ENCODE results near the gene SULT1E1.

SULT1E1 gene, protein sequence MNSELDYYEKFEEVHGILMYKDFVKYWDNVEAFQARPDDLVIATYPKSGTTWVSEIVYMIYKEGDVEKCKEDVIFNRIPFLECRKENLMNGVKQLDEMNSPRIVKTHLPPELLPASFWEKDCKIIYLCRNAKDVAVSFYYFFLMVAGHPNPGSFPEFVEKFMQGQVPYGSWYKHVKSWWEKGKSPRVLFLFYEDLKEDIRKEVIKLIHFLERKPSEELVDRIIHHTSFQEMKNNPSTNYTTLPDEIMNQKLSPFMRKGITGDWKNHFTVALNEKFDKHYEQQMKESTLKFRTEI

DNA sequence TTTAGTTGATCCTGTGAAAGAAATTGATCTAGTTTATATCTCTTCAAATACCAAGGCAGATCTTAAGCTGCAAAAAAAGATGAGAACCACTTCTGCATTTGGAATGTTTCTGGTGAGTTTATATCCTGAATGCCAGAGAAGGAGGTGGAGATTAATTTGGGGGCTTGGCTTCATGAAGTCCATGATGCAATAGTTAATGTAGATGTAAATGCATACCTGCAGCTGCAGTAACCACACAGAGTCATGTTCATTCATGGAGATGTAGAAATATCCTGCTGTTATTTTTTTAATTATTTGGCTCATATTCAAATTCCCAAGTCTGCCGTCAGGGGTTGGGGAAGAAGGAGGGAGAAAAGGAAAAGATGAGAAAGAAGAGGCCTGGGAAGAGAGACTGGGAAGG is at the start of gene SULT1E1:
Gene SULT1E1, minus strand, starts transcription at position 94 of the 400 bp plus-strand sequence. CDS start 2,501 bp downstream, outside the sequence.
- no peak for DNase-seq (ENCODE audit: low read depth in 2 of 2)

DNA sequence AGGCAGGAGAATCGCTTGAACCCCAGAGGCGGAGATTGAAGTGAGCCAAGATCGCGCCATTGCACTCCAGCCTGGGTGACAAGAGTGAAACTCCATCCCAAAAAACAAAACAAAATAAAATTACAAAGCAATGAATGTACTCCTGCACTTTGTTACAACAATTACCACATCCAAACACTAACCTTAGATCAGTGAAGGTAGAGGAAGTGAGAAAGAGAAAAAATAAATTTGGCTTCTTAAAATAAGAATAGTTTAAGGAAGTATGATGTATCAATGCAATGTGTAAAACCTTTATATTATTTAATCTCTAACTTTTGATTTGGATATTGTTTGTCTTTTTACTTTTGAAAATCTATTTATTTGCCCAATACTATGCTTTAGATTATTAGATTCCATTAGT is 49.2 kb upstream of the SULT1E1 start:
- no peak for DNase-seq (ENCODE audit: low read depth in 2 of 2)

DNA sequence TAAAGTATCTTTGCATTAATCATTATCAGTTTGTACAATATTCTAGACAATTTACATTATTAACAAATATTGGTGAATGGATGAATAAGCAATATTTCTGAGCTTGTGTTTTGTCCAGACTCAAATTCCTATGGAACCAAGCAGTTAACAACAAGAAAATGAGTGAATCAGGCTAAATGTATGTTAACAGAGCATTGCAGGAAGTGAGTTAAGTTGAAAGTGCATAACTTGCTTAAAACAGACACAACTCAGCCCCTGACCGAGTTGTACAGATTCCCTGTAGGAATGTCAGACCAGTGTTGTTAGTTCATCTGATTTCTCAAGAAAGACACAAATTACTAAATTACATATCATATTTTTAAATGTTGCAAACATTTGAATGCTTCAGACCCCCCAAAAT is 47.2 kb upstream of the SULT1E1 start:
- no peak for DNase-seq (ENCODE audit: low read depth in 2 of 2)

- no peak for DNase-seq (ENCODE audit: low read depth in 2 of 2)
Measured at GRCh38 chr4:69896530-69897116, 36.7 kb upstream of the SULT1E1 start.

GRCh38 chr4:69894721-69895120 is 34.8 kb upstream of the SULT1E1 start:
- DNase-seq (ENCODE audit: low read depth in 2 of 2), result no peak

GRCh38 chr4:69894186-69894585 is 34.2 kb upstream of the SULT1E1 start:
- DNase-seq (ENCODE audit: low read depth in 2 of 2), result no peak

GRCh38 chr4:69888336-69888735 is 28.4 kb upstream of the SULT1E1 start:
- DNase-seq (ENCODE audit: low read depth in 2 of 2), result no peak

GRCh38 chr4:69882150-69882549 is 22.2 kb upstream of the SULT1E1 start:
- no peak for DNase-seq (ENCODE audit: low read depth in 2 of 2)

DNA sequence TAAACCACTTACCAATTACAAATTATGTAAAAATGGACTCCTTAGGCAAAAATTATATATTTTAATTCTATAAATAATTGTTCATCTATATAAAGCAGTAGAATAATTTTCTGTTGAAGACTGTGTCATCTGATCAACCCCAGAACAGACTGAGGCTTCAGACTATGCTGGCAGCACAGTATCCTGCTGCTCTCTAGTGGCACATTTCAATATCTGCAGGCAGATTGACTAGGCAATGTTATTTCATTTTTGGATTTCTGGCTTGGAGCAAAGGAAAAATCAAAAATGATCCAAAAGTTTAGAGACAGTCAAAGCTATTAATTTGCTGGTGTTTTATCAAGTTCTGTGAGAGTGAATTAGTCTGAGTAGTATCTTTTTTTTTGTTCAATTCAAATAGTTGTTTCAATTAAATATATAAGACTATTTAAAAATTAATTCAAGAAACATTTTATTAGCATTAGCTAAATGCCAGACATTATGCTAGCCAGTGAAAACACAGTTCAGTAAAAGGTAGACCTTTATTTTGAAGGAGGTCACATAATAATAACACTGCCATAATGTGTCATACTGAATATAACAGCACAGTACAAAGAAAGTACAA is 21.3 kb upstream of the SULT1E1 start:
- DNase-seq (ENCODE audit: low read depth in 2 of 2), result no peak

- DNase-seq (ENCODE audit: low read depth in 2 of 2), result no peak
Measured at GRCh38 chr4:69878250-69878649, 18.3 kb upstream of the SULT1E1 start.

DNA sequence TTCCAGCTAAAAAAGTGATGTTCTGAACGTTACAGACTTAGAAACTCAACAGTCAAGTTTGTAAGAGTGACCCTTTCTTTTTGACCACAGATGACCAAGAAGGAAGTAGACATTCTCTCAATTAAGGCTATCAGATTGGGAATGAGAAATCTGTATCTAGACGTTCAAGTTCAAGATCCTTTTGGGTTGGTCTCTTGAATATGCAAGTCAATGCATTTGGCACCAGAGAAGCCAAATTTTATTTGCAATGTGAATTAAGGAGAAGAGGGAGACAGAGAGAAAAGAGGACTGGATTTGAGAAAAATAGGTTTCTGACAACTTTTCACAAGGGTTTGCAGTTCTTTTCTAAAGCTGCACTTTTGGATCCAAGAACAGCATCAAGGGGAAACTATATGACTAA is 17.5 kb upstream of the SULT1E1 start:
- no peak for DNase-seq (ENCODE audit: low read depth in 2 of 2)

GRCh38 chr4:69876071-69876470 is 16.1 kb upstream of the SULT1E1 start:
- DNase-seq (ENCODE audit: low read depth in 2 of 2), result no peak

DNA sequence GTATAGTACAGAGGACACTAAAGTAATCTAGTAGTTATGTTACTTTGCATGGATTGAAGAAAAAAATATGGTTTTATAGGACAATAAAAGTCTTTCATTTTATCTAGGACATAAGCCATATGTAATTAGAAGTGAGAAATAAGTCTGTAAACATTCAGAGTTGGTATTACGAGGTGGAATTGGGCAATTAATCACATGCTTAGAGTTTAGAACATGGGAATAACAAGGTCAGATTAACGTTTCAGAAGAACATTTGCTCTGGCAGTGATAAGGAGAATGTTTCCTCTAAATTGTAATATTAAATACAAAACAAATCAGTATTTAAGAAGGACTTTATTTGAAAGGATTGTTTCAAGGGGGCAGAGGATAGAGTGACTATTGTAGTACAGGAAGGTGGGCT is 15.6 kb upstream of the SULT1E1 start:
- DNase-seq (ENCODE audit: low read depth in 2 of 2), result no peak

DNA sequence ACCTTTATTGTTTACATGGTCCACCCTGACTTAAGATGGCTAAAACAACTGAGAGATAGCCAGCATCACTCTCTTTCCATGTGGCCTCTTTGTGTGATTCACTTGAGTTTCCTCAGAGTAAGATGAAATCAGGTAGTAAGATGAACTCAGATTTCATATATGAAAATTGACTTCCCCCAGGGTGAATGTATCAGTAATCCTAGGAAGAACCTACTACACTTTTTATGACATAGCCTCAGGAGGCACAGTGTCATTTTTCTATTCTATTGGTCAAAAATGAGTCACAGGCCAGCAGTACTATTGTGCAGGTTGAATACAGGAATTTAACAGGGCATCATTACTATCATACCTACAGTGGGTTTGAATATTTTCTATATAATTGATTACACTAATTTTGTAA is 14.6 kb upstream of the SULT1E1 start:
- DNase-seq (ENCODE audit: low read depth in 2 of 2), result no peak

- DNase-seq (ENCODE audit: low read depth in 2 of 2), result no peak
Measured at GRCh38 chr4:69861756-69862155, 1.8 kb upstream of the SULT1E1 start.

DNA sequence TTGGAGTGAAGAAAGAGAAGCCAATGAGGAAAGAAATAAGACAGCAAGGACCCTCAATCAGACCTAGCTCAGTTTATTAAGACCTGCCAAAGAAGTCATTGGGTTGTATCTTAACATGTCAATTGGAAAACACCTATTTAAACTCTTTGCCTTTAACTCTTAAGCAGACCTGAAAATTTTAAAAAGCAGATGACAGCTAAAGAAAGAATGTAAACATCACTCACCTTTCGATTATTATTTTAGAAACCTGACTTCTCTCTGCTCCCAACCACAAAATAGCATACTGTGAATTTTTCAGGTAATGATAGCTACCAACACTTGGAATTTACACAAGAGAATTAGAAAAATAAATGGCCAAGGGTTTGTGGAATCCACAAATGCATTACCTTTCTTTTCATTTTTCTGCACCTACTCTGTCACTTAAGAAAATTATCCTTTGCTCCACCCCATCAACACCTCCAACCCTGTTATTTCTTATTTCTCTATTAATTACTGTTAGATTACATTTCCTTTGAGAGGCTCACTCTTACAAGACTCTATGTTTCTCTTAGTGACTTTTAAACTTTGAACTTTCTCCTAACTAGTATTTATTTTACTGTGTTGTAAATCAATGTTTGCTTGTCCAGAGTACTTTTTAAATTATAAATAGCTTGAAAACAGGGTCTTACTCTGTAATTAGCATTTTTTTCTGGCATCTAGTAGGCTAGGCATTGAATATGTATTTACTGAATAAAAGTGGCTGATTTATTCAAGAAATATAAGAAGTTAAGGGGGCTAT is 765 bp upstream of the SULT1E1 start:
- no peak for DNase-seq (ENCODE audit: low read depth in 2 of 2)

- DNase-seq (ENCODE audit: low read depth in 2 of 2), result no peak
Measured at GRCh38 chr4:69859140-69859685, 732 bp downstream of the SULT1E1 start.

DNA sequence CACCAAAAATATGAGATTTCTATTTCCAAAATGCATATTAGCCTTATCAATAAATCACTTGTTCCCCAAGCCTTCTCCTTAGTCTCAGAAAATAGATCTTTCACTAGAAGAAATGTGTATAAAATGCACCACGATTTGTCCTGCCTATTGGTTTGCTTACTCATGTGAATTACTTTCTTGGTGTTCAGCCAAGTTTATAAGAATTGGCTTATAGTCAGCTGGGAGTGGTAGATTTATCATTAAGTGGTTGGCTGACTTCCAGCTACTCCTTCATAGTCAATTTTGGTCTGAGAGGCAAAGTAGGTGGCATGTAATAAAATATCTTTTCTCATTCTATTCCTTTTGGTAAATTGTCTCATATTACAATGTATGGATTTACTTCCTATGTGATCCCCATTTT is 1.3 kb downstream of the SULT1E1 start:
- no peak for DNase-seq (ENCODE audit: low read depth in 2 of 2)

DNA sequence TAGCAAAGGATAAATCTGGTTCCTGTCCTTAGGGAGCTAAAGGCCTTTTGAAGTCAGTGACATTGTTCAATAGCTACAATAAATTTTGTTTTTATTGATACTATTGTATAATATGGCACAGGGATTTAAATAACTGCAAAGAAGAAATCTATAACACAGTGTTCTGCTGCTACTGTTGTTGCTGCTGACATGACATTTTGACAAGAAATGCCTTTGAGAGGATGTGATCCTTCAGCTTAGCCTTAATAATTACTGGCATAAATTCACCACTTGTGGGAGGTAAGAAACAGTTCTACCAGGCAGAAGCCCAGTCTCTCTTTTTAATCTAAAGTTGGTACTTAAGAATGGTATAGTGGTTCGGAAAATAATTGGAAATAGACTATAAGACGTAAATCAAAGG is 4.1 kb downstream of the SULT1E1 start:
- no peak for DNase-seq (ENCODE audit: low read depth in 2 of 2)

GRCh38 chr4:69849969-69850368 is 10.0 kb downstream of the SULT1E1 start:
- DNase-seq (ENCODE audit: low read depth in 2 of 2), result no peak

- no peak for DNase-seq (ENCODE audit: low read depth in 2 of 2)
Measured at GRCh38 chr4:69849297-69849696, 10.6 kb downstream of the SULT1E1 start.

- DNase-seq (ENCODE audit: low read depth in 2 of 2), result no peak
Measured at GRCh38 chr4:69848028-69848427, 11.9 kb downstream of the SULT1E1 start.
